Fibroblast of mammary gland (primary cell): Measurements from ENCODE around the gene ARFGEF2.

ENCODE experiments used
- DNase-seq: peaks from one replicate; pipeline ENCODE4 v3.0.0-alpha.2; 2010; ENCODE audit warnings: low read depth
- H3K4me3 ChIP-seq: 2 replicates; pipeline ENCODE4 v1.5.1; 2011; ENCODE audit warnings: low read depth, mild to moderate bottlenecking, low read length, moderate library complexity; ENCODE audit not compliant: control insufficient read depth
- TF ChIP-seq, protein P1 (sequence below): conservative IDR thresholded peaks from 2 replicates; pipeline ENCODE4 v1.5.1; 2011; ENCODE audit warnings: low read depth, low read length, inconsistent platforms; ENCODE audit not compliant: control insufficient read depth, insufficient read depth

ARFGEF2 gene

GRCh38 chr20:48990467-48990866 lies 69.0 kb downstream of the ARFGEF2 start:
- TF ChIP-seq, protein P1, sequence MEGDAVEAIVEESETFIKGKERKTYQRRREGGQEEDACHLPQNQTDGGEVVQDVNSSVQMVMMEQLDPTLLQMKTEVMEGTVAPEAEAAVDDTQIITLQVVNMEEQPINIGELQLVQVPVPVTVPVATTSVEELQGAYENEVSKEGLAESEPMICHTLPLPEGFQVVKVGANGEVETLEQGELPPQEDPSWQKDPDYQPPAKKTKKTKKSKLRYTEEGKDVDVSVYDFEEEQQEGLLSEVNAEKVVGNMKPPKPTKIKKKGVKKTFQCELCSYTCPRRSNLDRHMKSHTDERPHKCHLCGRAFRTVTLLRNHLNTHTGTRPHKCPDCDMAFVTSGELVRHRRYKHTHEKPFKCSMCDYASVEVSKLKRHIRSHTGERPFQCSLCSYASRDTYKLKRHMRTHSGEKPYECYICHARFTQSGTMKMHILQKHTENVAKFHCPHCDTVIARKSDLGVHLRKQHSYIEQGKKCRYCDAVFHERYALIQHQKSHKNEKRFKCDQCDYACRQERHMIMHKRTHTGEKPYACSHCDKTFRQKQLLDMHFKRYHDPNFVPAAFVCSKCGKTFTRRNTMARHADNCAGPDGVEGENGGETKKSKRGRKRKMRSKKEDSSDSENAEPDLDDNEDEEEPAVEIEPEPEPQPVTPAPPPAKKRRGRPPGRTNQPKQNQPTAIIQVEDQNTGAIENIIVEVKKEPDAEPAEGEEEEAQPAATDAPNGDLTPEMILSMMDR, result no peak
- DNase-seq, result no peak
- no peak overlapping the region for H3K4me3 ChIP-seq

- H3K4me3 ChIP-seq, result no peak overlapping the region
- DNase-seq, result no peak
- TF ChIP-seq, protein P1, result no peak
These were observed 74.1 kb downstream of the ARFGEF2 start for GRCh38 chr20:48995589-48995988.

DNA sequence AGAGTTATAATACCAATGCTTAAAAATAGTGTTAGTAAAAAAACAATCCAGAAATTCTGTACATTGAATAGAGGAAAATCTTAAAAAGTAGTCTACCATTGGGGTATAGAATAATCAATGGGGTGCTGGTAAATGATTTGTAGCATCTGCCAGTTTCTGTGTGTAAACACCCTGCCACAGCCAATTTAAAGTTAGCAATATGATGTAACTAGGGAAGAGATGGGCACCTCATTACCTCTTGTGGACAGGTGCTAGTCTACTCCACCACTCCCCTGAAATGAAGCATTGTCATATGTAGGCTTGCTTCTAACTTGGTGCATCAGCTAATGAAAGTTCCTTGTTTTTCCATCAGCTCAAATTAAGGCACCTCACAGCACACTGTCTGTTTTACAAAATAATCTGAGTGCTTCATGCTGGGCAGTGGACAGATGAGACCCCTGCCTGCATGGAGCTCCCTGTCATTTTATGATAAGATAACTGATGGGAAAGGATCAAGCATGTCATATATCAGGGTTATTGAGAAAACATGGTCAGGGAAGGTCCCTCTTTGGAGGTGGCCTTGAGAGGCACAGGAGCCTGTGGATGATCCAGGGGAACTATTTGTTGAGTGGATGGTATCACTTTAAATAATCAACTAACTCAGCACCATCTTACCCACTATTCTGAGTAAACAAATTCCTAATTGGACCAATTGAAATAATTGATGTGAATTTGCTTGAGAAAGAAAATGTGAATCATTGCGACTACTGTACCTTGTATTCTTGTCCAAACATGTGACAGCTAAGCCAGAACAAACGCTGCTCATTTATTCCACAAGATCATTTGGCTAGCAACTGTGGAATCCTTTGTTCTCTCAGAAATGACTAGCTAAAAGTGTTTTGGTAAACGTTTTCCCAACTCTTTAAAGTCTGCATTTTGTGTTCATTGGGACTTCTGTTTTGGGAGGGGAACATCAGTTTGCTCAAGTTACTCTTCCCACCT lies 78.7 kb downstream of the ARFGEF2 start:
- TF ChIP-seq, protein P1, result no peak
- H3K4me3 ChIP-seq, result no peak overlapping the region
- peak; percentile 8 for DNase-seq

GRCh38 chr20:49001741-49002140 lies 80.2 kb downstream of the ARFGEF2 start:
- no peak overlapping the region for H3K4me3 ChIP-seq
- no peak for DNase-seq
- TF ChIP-seq, protein P1, result no peak

DNA sequence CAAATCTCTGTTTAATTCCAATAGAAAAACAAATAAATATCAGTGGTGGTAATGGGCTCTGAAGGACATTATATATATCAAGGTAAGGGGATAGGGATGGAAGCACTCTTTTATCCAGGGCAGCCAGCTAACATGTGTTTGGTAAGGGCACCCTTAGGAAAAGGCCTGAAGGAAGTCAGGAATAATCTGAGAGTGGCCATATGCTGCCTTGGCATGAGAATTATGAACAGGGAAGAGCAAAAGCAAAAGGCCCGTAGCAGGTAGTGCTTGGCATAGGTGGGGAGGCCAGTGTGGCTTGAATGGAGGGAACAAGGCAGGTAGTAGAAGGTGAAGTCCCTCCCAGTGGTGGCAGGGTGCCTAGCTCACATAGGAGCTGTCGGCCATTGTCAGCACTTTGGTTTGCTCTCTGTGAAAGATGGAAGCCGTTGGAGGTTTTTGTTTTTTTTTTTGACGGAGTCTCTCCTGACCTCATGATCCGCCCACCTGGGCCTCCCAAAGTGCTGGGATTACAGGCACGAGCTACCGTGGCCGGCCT lies 85.0 kb downstream of the ARFGEF2 start:
- H3K4me3 ChIP-seq, result no peak overlapping the region
- DNase-seq, result no peak
- TF ChIP-seq, protein P1, result no peak

DNA sequence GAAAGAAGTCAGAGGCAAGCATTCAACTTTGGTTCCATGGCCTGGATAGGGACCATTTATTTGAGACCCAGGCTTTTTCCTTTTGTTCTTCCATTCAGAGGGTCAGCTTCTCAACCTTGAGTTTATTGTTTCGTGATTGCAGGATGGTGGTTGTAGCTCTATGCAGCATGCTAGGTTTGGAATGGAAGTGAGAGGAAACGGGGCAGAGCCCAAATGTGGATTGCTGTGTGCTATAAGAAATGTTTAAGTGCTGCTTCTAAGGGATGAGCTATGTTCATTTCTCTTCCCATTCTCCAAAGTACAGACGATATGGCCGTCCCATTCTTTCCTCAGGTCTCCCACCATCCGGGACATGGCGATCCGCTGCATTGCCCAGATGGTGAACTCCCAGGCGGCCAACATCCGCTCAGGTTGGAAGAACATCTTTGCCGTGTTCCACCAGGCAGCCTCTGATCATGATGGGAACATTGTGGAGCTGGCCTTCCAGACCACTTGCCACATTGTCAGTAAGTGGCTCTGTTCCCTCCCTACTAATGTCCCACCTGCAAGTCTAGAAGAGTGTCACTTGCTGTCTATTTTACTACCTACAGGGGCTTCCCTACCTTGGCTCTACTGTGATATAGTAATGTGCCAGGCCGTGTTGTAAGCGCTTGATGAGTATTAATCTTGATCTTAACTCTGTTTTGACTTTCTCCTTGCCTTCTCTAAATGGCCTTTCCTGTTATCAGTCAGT lies 88.6 kb downstream of the ARFGEF2 start:
- no peak overlapping the region for H3K4me3 ChIP-seq
- TF ChIP-seq, protein P1, result no peak
- DNase-seq, result no peak
